ENCODE results near the gene LRRC70.
"Not testable (repeated sequence)": the region's sequence is repeated elsewhere in the genome, so short reads cannot be mapped to it uniquely, and the experiment has no call there.

The LRRC70 gene, protein sequence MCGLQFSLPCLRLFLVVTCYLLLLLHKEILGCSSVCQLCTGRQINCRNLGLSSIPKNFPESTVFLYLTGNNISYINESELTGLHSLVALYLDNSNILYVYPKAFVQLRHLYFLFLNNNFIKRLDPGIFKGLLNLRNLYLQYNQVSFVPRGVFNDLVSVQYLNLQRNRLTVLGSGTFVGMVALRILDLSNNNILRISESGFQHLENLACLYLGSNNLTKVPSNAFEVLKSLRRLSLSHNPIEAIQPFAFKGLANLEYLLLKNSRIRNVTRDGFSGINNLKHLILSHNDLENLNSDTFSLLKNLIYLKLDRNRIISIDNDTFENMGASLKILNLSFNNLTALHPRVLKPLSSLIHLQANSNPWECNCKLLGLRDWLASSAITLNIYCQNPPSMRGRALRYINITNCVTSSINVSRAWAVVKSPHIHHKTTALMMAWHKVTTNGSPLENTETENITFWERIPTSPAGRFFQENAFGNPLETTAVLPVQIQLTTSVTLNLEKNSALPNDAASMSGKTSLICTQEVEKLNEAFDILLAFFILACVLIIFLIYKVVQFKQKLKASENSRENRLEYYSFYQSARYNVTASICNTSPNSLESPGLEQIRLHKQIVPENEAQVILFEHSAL

DNA sequence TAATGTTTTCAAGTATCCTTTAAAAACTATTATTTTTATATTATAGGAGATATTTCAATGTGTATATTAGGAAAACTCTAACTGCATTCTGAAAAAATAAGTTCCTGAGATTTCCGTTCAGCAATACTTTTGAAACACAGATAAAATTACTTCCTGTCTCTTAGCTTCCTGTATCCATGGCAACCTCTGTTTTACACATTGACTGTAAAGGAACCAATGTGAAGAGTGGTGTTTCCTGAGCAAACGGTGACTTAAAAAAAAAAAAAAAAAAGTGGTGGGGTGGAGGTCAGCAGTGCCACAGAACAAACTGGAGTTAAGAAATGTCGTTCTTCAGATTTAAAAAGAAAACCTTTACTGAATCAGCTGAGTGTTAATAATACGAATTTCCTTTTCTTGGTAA is at the start of gene LRRC70:
Gene LRRC70, plus strand, starts transcription at position 280 of the 400 bp plus-strand sequence. CDS start 620 bp downstream, outside the sequence.
- DNase-seq = no peak

DNA sequence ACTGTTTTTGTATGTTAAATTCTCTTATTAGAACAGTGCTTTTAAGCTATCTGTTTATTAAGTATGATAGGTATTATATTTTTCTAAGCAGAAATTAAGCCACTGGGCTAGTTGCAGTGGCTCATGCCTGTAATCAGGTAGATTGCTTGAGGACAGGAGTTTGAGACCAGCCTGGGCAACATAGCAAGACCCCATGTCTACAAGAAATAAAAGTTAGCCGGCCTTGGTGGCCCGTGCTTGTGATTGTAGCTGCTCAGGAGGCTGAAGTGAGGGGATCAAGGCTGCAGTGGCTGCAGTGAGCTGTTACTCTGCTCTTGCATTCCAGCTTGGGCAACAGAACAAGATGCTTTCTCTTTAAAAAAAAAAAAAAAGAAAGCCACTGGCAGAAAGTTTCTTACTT is 45.0 kb upstream of the LRRC70 start:
- DNase-seq = no peak

DNA sequence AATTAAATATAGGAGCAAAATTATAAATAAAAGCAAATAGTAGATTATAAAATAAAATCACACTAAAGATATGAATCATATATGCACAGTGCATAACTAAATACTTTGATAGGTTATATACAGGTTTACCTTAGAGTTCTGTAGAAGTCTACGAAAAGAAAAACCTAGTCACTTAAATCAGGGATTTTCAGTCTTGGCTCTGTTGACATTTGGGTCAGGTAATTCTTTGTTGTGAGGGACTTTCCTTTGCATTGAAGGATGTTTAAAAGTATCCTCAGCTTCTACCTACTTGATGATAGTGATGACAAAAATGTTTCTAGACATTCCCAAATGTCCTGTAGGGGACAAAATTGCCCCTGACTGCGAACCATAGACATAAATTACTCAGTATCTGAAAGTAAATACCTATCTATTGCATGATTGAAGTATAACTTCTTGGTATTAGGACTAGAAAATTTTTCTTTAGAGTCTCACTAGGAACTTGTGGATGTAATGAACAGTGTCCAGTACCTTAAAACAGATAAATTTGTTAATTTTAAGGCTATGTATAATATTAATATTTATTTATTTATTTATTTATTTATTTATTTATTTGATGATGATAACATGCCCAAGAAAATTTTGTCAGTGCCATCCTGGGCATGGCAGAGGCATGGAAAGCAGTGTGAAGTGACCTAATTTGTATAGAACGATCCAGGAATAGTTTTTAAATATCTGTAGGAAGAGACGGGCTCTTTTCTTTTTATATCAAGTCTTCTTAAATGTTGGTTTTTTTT is 44.0 kb upstream of the LRRC70 start:
- DNase-seq = no peak

DNA sequence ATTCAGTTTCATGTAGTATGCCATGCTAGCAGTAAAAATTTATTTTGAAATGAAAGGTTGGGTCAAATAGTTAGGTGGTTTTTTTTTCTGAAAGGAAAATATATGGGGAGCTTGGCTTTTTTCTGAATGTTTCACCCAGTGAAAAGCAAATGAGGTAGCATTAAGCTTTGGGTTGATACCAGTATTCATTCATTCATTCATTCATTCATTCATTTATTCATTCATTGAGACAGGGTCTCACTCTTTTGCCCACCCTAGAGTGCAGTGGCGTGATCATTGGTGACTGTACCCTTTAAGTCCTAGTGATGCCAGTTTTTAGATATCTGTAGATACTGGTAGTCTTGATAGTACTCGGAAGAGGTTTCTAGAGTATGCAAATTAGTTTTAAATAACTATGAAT is 42.4 kb upstream of the LRRC70 start:
- DNase-seq = no peak

DNA sequence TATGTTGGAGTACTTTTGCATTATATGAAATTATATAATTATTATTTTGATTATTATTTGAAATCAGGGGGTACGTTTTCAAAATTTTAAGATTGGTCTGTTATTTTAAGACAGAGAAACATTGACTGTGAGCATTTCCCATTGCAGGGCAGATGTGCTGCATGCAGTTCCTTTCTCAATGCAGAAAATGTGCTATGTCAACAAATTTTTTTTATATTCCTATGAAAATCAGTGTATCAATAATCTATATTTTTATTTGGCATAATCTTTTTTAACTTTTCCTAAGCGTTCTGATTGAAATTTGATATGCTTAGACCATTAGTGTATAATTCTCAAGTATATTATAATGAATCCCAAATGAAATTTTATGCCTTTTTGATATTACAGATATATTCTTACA is 41.8 kb upstream of the LRRC70 start:
- no peak for DNase-seq

DNA sequence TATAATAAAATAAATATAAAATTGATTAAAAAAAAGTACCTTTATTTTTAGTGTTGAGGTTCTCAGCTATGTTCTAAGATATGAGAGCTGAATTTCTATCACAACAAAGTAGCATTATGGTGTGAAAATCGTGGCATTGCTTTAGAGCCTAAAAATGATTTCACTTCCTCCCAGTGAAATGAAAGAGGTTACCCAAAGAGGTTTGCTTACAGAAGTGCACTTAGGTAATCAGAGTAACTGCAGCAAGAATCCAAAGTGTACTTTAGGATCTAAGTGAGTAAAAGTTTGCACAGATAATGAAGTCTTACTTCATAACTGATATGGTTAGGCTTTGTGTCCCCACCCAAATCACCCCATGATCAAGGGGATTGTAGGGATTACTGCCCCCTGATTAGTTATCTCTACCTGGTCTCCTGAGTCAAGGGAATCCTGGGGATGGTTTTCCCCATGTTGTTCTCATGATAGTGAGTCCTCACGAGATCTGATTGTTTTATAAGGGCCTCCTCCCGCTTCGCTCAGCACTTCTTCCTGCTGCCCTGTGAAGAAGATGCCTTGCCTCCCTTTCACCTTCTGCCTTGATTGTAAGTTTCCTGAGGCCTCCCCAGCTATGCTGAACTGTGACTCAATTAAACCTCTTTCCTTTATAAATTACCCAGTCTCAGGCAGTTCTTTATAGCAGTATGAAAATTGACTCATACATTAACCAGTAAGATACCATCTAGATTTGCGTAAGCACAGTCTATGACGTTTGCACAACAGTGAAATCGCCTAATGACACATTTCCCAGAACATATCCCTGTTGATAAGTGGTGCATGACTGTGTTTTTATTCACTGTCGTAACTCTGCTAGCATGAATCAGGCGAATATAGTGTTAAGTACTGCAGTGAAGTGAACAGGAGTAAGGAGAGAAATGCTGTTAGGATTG is 40.3 kb upstream of the LRRC70 start:
- peak; percentile 2 for DNase-seq

DNA sequence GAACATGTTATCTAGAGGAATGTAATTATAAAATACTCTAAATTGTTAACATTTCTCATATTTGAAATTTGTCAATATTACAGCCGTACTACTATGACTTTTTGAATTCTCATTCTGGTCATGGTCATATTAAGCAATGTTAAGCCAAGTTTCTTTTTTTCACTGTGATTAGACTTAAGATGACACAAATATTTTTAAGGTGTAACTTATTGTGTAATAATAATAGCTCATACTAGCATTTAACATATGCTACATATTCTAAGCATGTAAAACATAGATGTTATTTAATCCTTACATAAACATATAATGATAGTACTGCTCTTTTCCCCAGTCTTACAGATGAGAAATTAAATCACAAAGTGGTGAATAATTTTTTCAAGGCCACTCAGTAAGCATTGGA is 35.9 kb upstream of the LRRC70 start:
- no peak for DNase-seq

DNA sequence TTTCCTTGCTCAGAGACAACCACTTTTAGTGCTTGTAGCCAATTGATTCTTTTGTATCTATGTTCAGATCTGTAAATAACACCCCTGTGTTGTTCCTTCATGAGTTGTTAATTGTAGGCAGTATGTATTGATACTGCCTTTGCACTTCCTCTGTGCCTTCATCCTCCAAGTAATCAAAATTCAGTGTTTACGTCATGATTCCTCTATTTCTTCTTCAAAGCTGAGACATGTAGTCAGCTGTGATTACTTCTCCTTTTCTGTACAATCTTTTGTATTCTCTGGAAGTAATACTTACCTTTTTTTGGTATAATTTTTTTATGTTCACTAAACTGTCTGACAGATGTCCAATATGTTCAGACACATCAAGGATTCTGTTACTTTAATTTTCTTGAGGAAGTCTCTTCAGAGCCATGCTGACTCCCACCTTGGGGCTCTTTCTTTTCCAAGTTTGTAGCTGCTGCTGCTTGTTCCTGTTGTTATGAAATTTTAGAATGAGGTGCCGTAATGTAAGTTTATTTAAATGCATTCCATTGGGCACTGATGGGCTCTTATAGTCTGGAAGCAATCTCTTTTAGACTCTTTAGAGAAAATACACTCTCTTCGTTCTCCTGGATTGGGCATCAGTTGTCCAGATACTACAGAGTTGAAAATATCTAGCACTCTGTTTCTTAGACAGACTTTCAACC is 30.5 kb upstream of the LRRC70 start:
- DNase-seq = no peak

DNA sequence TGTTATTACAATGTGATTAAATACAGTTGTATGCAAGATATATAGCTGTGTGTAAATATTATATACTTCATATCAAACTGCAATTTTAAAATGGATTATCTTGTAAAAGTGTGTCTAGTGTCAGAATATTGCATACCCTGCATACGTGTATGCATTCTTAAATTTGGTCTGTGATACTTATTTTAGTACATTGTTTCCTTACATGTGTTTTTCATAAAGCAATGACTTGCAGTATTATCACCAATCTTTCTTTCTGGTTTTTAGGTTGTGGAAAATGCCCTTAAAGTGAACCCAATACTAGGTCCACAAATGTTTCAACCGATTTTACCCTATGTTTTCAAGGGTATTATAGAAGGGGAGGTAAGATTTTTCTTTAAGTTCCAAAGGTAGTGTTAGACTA is 28.5 kb upstream of the LRRC70 start:
- no peak for DNase-seq

DNA sequence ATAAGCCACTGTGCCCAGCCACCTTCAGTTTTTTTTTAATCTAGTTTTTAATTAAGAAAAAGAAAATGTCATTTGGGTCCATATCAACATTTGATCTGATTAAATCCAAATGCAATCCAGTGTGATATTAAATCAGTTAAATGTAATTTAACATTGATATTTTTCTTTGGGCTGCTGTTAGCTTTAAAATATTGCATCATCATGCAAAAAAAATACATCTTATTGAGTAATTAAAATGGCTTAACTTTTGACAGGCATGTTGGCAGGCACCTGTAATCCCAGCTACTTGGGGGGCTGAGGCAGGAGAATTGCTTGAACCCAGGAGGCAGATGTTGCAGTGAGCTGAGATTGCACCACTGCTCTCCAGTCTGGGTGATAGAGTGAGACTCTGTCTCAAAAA is 22.7 kb upstream of the LRRC70 start:
- DNase-seq = no peak

DNA sequence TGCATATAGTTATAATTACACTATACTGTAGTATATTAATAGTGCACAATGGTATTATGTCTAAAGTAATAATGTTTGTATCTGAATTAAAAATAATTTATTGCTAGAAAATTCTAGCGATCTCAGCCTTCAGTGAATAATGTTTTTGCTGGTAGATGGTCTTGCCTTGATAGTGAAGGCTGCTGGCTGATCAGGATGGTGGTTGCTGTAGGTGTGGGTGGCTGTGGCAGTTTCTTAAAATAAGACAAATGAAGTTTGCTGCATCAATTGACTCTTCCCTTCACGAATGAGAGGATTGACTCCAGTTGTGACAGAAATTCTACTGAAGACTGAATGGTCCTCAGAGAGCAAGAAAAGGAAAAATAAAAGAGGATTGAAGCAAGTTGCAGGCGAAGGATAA is 19.7 kb upstream of the LRRC70 start:
- no peak for DNase-seq

DNA sequence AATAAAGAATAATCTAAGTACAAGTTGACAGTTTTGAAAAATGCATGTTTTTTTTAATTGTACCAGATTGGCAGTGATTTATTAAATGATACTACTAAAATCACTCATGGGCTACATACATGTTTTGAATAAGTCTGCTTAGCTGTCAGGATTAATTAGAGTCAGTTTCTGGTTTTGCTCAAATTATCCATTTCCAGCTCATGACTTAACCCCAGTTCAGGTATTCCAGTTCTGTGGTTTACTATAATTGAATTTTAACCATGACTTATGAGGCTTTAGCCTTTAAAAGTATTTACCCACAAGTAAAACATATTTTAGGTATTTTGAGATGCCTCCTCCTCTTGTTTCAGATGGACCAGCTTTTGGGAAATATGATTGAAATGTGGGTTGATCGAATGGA is 17.8 kb upstream of the LRRC70 start:
- DNase-seq = no peak

DNA sequence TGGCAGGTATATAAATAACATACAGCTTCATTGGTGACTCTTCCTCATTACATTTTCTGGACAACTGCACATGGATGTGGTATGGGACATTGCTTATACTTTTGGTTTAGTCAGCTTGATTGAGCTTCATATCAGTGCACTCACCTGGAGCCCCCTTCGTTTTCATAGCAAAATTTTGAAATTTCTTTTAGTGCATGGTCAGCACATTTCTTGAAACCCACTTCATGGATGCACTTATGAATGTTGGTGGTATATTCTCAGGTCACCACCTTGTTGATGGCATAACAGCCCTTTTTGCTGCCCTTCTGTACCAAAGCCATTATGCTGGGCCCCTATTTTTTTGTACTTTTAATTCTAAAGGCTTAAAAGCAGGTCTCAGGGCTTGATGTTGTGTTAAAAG is 16.7 kb upstream of the LRRC70 start:
- DNase-seq = no peak

DNA sequence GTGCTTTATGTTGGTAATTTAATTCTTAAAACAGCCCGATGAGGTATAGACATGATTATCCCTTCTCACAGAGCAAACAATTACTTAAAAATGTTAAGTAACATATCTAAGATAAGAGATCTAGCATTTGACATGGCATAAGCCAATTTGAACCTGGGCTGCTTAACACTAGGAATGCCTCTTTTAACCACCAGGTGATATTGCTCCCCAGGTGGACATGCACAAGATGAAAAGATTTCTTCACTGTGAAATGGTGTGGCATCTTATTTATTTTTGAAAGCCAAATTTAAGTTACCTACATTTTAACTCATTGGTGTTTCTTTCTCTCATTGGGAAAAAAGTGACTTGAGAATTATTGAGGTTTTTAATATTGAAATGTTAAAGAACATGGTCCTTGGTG is 15.8 kb upstream of the LRRC70 start:
- no peak for DNase-seq

DNA sequence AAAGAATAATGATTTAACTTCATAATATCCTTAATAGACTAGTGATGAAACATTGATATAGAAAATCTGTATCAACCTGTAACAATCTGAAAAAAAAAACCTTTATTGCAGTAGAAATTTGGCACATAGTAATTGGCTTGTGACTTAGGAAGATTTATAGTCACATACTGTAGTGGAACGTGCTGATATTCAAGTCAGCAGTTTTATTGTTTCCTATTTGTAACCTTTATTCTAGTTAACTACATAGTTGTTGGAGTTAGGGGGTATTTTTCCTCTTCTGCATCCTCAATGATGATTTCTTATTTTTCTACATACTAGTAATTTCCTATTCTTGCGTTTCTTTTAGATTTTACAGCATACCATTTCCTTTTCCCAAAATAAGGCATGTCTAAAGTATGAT is 14.5 kb upstream of the LRRC70 start:
- DNase-seq = no peak

DNA sequence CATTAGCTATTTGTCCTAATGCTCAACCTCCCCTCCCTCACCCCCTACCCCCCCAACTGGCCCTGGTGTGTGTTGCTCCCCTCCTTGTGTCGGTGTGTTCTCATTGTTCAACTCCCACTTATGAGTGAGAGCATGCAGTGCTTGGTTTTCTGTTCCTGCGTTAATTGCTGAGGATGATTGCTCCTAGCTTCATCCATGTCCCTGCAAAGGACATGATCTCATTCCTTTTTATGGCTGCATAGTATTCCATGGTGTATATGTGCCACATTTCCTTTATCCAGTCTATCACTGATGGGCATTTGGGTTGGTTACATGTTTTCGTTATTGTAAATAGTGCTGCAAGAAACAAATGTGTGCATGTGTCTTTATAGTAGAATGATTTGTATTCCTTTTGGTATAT is 12.9 kb upstream of the LRRC70 start:
- DNase-seq = not testable (repeated sequence)

DNA sequence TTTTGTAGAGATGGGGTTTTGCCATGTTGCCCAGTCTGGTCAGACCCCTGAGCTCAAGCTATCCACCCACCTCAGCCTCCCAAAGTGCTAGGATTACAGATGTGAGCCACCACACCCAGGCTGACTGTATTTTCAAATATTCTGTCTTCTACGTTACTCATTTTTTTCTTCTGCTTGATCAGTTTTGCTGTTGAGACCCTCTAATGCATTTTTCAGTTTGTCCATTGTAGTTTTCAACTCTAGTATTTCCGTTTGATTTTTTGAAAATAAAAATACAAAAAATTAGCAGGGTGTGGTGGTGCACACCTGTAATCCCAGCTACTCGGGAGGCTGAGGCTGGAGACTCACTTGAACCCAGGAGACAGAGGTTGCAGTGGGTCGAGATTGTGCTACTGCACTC is 10.5 kb upstream of the LRRC70 start:
- no peak for DNase-seq

DNA sequence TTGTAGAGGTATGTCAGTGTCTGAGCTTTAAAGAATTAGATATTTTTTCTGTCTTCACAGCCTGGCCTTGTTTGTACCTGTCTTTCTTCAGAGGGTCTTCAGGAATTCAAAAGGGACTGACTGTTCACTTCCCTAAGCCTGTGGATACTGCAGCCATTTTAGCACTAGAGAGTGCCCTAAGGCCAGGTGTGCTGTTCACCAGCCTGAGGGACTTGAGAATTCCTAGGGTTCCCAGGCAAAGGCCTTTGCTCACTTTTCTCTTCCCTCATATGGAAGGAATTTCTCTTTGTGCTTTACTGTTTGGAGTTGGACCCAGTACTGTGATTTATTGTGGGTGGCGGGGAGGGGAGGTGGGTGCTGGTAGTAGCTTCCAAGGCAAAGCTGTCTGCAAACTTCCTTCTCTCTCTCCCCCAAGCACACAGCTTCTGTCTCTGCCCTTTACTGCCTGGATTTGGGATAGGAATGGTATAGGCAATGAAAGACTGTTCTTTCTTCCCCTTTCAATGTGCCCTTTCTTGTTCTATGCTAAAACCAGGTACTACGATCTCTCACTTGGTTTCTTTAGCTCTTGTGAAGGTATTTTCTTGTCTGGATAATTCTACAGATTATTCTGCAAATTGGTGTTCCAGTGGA is 9.7 kb upstream of the LRRC70 start:
- no peak for DNase-seq

DNA sequence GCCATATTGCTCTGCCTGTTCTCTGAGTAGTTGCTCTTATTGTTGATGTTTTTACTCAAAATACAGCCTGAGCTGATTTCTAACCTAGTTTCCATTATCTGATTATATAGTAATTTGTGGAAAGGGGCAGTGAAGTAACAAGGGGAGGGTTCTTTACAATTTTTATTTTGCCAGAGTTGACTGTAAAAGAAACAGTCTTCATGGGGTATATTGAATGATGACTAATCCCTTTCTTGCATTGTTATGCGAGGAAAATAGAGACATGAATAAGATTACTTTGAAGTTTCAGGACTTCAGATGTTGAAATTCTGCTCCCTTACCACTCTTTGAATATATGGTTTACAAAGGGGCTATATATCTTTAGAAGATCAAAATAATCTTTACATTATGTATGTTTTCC is 9.1 kb upstream of the LRRC70 start:
- DNase-seq = no peak

DNA sequence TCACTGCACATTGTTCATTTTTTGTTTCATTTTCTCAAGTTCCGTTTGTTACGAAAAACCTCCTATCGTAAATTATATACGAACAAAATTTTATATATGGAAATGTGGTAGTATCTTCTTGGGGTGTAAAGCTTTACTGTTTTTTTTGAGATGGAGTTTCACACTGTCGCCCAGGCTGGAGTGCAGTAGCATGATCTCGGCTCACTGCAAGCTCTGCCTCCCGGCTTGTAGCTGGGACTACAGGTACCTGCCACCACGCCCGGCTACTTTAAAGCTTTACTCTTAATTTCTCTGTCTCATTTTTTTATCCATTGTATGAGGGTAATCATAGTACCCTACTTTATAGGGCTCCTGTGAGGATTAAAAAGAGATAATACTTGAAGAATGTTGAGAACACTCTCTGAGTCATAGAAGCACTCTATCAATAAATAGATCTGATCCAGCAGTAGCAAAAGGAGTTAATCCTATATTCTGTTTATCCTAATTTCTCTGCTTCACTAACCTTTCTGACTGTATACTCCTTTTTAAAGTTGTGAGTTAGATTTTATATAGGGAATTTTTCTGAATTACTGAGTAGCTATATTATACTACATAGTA is 5.6 kb upstream of the LRRC70 start:
- no peak for DNase-seq

DNA sequence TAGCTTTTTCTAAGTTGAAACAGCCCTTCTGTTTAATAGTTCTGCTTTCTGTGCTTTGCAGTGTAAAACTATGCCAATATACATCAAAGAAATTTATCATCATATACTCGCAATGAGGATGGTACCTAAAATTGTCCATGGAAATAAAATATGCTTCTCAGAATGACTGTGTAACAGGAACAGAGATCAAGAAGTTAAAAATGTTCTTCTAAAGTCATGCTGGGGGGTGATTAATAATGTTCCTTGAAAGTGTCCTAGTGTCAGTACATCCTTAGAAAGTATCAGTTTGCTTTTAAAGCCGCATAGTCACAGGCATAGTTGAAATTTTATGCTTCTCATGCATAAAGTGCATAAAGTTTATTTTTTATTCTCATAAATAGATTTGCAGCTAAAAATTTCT is 4.0 kb upstream of the LRRC70 start:
- no peak for DNase-seq

All from NK-92 treated with Interleukin-12 subunit alpha and Interleukin-12 subunit beta, amount 100 ng/mL, for 24 hours (cell line).